Mesenteric fat pad (tissue), 1 donor: ENCODE data around the gene C16orf87. TPM values are rescaled to one million over a fixed set of nuclear protein-coding genes. Genes with fewer than 3 reads are reported as not detected.

Experiments used
- DNase-seq: peaks from one replicate; pipeline ENCODE4 v3.0.0-alpha.2; 2020; ENCODE audit warnings: low spot score
- total RNA-seq: library from RNA; stranded (reverse); fragmentation: NEBNext Ultra II Directional; extraction: Animal tissue kit (Norgen Biotek cat#: 25700); gene quantifications from one replicate; pipeline ENCODE4 v1.2.1, GENCODE V29; 2021
- donor health status: DM: yes; HTN: yes; CAD: no.

Gene C16orf87
- total RNA-seq, 1 donor from 2014 or later: 6.8 TPM

DNA sequence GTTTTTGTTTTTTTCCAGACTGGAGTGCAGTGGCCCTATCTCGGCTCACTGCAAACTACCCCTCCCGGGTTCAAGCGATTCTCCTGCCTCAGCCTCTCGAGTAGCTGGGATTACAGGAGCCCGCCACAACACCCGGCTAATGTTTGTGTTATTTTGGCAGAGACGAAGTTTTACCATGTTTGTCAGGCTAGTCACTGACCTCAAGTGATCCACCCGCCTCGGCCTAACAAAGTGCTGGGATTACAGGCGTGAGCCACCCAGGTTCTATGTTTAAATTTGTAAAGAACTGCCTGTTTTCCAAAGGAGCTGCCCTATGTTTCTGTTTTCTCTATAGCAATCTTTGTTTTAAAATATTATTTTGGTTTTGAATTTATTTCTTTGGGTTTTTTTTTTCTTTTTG is 13.8 kb upstream of the C16orf87 start:
- no peak for DNase-seq

DNA sequence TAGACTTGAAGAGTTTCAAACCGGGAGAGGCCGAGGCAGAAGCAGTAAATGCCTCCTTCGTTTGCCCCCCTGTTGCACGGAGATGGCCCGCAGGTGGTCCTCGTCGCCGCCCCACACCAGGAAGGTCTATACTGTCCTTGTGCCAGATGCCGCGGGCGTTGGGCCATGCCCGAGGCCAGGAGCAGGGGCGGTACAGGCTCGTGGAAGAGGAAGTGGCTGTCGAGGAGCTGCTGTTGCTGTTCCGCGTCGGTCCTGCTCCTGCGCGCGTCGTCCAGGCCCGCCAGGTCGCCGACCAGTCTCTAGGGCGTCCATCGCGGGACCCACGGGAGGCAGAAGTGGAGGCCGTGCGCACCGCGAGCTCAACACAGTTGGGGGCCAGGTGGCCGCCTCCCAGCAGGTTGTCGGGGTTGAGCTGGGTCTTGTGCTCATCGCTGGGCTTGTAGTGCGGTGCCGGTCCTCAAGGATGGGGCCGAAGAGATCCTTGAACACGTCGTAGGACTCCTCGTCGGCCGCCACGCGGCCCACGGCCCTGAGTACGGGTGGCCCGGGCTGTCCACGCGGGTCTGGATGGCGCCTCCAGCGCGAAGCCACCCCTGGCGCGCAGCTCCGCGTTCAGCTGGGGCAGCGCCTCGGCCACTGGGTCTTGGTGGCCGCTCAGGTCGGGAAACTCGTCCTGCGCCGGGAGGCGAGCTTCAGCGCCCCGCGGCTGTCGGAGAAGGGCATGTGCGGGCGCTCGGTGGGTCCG is 13.1 kb upstream of the C16orf87 start:
- DNase-seq: no peak

DNA sequence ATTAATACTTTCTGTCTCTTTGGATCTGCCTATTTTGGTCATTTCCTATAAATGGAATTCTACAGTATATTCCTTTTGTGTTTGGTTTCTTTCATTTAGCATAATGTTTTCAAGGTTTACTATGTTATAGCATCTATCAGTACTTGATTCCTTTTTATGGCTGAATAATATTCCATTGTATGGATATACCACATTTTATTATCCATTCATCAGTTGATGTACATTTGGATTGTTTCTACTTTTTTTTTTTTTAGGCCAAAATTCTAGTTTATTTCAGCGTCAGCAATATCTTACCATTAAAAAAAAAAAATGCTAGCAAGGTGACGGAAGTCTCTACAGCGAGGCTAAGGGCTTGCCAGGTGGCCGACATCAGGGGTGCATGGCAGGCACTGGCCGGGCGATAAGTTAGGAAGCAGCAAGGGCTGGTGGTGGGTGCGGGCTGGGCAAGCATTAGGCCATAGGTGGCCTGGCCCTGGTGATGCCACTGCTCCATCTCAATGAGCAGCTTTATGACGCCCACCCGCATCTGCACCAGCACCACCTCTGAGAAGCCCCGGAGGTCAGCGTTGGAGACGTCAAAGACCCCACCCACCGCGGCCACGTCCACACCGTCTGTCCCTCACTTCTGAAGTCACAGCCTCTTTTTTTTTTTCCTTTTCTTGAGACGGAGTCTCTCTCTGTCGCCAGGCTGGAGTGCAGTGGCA is 11.4 kb upstream of the C16orf87 start:
- DNase-seq: no peak

DNA sequence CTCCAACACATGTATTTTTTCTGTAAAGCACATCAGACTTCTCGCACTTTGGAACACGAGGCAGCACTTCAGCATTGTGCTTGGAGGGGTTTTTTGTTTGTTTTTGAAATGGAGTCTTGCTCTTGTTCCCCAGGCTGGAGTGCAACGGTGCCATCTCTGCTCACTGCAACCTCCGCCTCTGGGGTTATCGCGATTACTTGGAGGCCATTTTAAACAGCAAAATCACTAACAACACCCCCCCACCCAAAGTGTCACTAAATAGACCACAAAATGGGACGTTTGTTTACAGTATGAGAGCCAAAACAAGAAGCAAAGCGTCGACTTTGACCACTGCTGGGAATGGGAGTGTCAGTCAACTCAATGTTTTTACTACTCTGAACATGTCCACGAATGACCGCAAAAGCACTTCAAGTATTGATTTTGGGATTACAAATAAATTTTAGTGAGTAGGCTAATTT is 9.0 kb upstream of the C16orf87 start:
- no peak for DNase-seq

DNA sequence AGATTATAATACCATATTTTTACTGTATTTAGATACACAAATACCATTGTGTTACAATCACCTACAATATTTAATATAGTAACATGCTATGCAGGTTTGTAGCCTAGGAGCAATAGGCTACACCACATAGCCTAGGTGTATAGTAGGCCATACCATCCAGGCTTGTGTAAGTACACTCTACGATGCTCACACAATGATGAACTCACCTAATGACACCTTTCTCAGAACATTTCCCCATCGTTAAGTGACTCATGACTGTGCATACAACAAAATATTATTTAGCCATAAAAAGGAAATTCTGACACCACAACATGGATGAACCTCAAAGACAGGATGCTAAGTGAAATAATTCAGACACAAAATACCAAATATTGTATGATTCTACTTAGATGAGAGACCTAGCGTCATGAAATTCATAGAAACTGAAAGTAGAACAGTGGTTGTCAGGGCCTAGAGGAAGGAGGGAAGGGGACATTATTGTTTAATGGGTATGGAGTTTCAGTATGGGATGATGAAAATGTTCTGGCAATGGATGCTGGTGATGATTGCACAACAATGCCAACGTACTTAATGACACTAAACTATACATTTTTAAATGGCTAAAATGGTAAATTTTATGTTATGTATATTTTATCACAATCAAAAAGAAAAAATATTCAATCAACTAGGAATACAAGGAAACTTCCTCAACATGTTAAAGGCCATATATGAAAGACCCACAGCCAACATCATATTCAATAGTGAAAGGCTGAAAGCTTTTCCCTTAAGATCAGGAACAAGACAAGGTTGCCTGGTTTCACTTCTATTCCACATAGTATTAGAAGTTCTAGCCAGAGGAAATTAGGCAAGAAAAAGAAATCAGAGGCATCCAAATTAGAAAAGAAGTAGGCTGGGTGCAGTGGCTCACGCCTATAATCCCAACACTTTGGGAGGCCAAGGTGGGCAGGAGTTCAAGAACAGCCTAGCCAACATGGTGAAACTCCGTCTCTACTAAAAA is 5.9 kb upstream of the C16orf87 start:
- DNase-seq: no peak

DNA sequence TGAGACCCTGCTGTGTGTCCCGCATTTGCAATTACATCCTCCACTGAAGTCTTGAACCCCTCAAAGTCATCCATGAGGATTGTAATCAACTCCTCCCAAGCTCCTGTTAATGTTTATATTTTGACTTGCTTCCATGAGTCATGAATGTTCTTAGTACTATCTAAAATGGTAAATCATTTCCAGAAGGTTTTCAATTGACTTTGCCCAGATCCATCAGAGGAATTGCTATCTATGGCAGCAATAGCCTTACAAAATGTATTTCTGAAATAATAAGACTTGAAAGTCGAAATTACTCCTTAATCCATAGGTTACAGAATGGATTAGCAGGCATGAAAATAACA is 2.5 kb upstream of the C16orf87 start:
- no peak for DNase-seq

DNA sequence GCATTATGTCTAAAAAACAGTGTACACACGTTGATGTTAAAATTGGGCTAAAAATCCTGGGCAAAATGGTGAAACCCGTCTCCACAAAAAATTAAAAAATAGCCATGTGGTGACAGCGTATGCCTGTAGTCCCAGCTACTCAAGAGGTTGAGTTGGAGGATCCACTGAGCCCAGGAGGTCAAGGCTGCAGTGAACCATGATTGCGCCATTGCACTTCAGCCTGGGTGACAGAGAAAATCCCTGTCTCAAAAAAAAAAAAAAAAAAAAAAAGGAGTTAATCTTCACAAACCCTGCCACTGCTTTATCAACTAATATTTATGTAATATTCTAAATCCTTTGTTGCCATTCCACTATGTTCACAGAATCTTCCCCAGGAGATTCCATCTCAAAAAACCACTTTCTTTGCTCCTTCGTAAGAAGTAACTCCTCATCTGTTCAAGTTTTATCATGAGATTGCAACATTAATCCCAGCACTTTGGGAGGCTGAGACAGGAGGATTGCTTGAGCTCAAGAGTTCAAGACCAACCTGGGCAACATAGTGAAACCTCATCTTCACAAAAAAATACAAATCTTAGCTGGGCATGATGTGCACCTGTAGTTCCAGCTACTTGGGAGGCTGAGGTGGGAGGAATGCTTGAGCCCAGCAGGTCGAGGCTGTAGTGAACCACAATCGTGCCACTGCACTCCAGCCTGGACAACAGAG is 1.9 kb upstream of the C16orf87 start:
- DNase-seq: no peak

DNA sequence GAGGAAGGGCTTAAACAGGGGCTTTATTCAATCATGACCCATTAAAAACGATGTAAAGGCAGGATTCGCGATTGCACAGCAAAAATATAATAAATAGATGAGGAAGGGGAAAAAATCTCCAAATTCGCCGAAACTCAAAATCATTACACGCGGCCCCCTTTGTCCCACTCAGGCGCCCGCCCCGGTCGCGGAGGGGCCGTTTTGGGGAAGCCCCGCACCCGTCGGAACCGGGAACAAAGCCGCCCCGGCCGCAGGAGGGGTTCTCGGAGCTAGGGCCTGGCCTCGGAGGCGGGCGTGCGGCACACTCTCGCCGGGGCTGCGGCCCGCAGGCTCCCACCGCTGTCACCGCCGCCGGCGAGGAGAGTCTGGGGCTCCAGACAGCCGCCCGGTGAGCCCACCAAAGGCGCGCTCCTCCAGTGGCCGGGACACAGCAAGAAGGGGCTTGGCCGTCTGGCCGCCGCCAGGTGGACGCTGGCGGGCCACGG is 521 bp downstream of the C16orf87 start:
- no peak for DNase-seq

DNA sequence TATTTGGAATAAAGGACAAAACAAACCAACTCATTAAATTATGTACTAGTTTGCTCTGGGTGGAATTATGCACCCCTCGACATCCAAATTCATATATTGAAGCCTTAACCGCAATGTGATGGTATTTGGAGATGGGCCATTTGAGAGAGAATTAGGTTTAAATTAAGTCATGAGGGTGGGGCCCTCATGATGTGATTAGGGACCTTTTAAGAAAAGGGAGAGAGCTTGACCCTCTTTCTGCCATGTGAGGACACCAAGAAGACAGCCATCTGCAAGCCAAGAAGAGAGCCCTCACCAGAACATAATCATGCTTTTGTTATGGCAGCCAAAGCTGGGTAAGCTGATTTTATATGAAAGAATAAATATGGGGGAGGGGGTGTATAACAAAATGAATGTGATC is 2.0 kb downstream of the C16orf87 start:
- DNase-seq: no peak

DNA sequence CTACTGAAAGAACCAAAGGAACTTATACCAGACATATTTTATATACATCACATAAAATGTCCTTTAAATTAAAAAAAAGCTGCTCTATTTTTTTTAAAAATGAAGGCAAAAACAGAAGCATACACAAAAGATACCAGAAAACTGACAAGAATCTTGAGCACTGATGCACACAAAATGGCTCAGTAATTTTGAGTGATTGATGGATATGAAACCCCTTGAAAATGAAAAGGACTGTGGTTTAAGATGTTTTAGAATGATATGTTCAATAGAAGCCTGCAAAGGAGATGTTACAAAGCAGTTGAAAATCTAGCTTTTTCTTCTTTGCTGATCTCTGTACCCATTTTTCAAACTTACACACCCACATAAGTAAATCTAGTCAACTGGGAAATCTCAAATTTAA is 2.7 kb downstream of the C16orf87 start:
- DNase-seq: no peak

DNA sequence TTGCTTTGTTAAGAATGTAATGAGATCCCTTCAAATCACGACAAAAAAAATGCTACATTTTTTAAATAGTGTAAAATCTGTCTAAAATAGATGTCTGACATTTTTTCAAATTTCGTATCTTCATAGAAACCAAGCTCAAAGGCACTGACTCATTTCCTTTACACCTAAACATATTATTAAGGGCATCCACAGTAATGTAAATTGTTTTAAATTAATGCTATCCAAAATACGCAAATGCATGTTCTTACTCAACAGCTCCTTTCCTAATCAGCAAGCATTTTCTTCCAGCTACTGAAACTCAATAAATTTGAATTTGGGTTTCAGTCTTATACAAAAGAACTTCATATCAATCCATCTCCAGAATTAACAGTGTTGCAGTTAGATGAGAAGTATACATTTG is 4.3 kb downstream of the C16orf87 start:
- no peak for DNase-seq

DNA sequence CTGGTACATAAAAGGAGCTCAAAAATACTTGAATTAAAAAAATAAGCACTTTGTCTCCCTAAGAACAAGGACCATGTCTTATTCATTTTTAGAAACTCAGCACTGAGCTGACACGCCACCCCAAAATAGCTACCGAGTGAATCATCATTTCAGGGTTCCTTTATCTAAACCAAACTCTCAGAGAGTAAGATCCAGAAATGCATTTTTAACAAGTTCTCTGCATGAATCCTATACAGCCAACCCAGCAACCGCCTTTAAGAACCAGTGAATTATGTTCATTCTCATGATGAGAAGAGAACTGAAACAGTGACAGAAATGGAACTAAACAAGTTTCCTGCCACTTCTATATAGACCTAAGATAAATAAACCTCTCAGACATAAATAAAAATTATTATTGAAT is 8.7 kb downstream of the C16orf87 start:
- no peak for DNase-seq

DNA sequence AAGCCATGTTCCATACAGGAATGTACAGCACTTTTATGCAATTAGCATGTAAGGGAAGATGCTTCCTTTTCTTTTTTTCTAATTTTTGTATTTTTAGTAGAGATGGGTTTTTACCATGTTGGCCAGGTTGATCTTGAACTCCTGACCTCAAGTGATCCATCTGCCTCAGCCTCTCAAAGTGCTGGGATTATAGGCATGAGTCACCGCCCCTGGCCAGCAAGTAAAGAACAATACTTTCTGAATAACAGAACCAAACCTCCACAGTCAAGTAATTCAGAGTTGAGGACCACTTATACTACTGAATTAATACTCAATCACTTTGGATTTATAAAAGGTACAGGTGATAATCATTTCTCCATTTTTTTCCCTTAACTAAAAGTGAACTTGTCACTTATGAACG is 13.0 kb downstream of the C16orf87 start:
- DNase-seq: no peak

DNA sequence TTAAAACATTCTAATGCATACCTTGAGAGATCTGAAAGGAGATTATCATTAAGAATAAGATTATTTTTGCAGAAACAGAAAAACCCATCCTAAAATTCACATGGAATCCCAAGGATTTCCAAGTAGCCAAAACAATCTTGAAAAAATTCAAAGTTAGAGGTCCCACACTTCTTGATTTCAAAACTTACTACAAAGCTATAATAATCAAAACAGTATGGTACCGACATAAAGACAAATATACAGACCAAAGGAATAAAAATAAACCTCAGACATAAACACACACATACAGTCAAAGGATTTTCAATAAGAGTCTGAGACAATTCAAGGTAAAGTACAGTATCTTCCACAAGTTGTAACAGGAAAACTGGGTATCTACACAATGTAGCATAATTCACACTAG is 16.2 kb downstream of the C16orf87 start:
- DNase-seq: no peak

DNA sequence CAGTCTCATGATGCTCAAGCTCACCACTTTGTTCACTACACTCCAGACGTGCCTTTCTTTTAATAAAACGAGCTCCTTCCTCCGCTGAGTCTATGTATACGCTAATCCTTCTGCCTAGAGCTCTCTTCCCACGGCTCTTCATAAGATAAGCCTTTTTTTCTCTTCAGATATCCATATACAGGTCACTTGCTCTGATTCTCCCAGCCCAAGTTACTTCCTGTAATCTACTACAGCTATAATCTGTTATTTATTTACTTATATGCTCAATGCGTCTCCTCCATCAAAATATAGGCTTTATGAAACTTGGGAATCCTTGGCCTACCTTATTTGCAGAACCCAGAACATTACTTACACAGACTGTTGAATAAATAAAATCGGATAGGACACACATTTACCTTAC is 17.4 kb downstream of the C16orf87 start:
- DNase-seq: no peak

DNA sequence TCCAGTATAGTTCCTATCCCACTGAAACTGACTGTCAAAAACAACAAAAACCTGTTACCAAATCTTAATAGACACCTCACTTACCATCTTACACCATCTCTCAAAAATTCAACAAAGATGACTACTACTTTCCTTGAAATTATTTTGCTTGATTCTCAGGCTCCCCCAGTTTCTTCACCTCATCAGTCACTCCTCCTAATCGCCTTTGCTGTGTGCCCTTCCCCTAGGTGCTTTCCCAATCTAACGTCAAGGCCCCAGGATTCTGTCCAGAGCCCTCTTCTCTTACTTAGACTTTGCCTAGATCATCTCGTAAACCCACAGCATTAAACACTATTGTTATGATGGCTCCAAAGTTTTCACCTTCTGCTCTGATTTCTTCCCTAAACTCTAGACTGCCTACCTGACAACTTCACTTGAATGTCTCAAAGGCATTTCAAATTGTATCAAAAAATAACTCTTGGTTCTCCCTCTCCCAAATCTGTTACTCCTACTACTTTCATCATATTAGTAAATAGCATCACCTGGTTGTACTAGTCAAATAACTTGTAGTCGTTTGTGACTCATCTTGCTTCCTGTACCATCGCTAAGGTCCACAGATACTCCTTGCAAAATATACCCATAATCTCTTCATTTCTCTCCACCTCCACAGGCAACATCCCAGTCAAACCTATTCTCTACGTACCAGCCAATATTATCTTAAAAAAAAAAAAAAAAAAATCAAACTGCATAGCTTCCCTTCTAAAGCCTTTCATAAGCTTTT is 18.0 kb downstream of the C16orf87 start:
- DNase-seq: no peak

DNA sequence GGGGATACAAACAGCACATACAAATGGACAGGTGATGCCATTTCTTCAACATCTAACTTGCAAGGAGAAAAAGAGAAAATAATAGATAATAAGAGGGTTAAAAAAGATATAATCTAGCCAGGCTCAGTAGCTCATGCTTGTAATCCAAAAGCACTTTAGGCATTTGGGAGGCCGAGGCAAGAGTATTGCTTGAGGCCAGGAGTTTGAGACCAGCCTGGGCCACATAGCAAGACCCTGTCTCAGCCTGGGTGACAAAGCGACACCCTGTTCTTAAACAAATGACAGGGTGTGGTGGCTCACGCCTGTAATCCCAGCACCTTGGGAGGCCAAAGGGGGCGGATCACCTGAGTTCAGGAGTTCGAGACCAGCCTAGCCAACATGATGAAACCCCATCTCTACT is 19.3 kb downstream of the C16orf87 start:
- no peak for DNase-seq

DNA sequence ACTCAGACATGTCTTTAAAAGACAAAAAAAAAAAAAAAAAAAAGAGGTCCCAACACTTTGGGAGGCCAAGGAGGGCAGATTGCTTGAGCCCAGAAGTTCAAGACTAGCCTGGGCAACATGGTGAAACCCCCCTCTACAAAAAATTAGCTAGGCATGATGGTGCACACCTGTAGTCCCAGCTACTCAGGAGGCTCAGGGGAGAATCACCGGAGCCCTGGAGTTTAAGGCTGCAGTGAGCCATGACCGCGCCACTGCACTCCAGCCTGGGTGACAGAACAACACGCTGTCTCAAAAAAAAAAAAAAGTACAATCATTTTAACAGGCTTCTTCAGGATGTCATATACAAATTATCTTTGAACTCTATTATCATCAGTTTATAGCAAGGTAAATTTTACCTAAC is 22.0 kb downstream of the C16orf87 start:
- DNase-seq: no peak

DNA sequence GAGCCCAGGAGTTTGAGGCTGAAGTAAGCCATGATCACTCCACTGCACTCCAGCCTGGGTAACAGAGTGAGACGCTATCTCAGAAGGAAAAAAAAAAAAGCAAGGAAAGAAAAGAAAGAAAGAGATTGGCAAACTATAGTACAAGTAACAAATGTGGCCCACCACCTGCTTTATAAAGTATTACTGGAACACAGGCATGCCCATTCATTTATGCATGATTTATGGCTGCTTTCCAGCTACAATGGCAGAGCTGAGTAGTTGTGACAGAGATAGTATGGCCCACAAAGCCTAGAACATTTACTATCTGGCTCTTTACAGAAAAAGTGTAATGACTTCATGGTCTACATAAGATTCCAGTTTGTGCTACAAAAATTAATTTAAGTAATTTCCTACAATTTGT is 23.6 kb downstream of the C16orf87 start:
- DNase-seq: no peak

DNA sequence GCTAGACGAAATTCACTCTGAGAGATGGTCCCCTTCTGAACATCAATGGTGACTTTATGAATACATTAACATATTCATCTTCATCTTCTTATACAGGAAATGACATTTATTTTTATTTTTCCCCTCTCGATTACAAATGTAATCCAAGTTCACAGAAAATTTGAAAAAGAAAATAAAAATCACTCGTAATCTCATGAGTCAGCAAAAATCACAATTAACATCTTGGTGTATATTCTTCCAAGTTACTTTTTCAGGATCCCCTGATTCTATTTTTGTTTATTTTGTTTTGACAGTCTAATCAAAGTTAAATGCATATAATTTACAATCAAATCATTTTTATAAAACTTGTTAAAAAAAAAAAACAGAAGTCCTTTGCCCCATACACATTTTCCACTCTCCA is 27.6 kb downstream of the C16orf87 start:
- DNase-seq: no peak
